ENCODE measurements around the gene PDSS2.

DNA sequence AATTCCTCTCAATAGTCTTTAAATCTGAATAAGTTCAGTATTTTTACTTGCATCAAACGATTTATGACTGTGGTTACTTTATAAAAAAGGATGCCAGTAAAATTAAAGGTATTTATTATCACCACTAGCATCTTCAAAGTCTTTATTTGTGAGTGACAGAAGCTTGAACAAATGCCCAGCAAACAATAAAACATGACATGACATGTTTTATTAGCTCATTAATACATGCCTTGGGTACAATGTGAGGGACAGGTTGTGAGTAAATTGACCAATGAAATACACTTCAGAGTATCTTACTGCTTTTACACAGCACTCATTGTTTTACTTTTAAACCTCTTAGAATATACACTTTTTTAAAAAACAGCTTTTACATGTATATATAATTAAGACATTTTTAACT, 230.6 kb downstream of the PDSS2 start:
- TF ChIP-seq, protein P1, sequence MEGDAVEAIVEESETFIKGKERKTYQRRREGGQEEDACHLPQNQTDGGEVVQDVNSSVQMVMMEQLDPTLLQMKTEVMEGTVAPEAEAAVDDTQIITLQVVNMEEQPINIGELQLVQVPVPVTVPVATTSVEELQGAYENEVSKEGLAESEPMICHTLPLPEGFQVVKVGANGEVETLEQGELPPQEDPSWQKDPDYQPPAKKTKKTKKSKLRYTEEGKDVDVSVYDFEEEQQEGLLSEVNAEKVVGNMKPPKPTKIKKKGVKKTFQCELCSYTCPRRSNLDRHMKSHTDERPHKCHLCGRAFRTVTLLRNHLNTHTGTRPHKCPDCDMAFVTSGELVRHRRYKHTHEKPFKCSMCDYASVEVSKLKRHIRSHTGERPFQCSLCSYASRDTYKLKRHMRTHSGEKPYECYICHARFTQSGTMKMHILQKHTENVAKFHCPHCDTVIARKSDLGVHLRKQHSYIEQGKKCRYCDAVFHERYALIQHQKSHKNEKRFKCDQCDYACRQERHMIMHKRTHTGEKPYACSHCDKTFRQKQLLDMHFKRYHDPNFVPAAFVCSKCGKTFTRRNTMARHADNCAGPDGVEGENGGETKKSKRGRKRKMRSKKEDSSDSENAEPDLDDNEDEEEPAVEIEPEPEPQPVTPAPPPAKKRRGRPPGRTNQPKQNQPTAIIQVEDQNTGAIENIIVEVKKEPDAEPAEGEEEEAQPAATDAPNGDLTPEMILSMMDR (conservative IDR thresholded peaks at IDR 0.05): no peak
- no peak for TF ChIP-seq EZH2 (IDR thresholded peaks at IDR 0.05; ENCODE audit: low read depth)
